HG03565 (cell line): ENCODE results near the gene HNRNPCL1.
"Not testable (repeated sequence)": the region's sequence is repeated elsewhere in the genome, so short reads cannot be mapped to it uniquely, and the experiment has no call there.

Experiments used
- ATAC-seq: cut with Tn5 transposase; IDR thresholded peaks from one replicate; pipeline ENCODE4 v1.9.1; 2021; ENCODE audit warnings: mild to moderate bottlenecking, moderate library complexity; ENCODE audit not compliant: unreplicated experiment

HNRNPCL1 gene

GRCh38 chr1:12848620-12849019 is at the start of gene HNRNPCL1:
Gene HNRNPCL1 (minus strand): TSS chr1:12848720. CDS start chr1:12848289, 431 bp downstream.
- ATAC-seq: not testable (repeated sequence)

DNA sequence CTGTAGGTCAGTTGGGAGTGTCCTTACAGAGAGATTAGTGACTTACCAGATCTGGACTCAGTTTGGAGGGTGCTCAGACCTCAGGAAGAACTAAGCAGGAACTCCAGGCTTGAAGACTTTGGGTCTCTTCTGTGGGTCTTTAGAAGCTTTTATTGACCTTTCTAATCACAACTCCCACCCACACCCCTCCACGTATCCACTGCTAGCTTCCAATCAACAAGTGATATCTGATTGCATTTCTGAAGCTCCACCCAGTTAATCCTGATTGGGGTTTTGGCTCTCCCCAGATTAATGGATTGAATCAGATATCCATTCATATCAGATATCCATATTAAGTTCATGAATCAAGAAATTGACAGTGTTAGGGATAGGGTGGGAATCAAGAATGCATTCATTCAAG is 49.6 kb upstream of the HNRNPCL1 start, which contains the start of gene PRAMEF10:
TSS of gene PRAMEF10 (minus strand) at position 101 of the 400 bp plus-strand sequence. CDS start 2,423 bp downstream, outside the sequence.
- not testable (repeated sequence) for ATAC-seq

DNA sequence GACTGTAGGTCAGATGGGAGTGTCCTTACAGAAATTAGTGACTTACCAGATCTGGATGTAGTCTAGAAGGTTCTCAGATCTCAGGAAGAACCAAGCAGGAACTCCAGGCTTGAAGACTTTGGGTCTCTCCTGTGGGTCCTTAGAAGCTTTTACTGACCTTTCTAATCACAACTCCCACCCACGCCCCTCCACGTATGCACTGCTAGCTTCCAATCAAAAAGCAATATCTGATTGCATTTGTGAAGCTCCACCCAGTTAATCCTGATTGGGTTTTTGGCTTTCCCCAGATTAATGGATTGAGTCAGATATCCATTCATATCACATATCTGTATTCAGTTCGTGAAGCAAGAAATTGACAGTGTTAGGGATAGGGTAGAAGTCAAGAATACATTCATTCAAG is 37.6 kb upstream of the HNRNPCL1 start, which contains the start of gene PRAMEF4:
TSS of gene PRAMEF4 (minus strand) at position 101 of the 400 bp plus-strand sequence. CDS start 2,807 bp downstream, outside the sequence.
- not testable (repeated sequence) for ATAC-seq

DNA sequence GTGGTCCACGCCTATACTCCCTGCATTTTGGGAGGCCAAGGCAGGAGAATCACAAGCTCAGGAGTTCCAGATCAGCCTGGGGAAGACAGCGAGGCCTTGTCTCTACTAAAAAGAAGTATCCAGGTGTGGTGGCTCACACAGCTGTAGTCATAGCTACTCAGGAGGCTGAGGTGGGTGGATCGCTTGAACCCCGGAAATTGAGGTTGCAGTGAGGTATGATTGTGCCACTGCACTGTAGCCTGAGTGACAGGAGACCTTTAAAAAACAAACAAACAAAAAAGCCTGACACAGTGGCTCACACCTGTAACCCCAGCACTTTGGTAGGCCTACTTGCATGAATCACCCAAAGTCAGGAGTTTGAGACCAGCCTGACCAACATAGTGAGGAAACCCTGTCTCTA is 29.9 kb upstream of the HNRNPCL1 start:
- ATAC-seq: not testable (repeated sequence)

DNA sequence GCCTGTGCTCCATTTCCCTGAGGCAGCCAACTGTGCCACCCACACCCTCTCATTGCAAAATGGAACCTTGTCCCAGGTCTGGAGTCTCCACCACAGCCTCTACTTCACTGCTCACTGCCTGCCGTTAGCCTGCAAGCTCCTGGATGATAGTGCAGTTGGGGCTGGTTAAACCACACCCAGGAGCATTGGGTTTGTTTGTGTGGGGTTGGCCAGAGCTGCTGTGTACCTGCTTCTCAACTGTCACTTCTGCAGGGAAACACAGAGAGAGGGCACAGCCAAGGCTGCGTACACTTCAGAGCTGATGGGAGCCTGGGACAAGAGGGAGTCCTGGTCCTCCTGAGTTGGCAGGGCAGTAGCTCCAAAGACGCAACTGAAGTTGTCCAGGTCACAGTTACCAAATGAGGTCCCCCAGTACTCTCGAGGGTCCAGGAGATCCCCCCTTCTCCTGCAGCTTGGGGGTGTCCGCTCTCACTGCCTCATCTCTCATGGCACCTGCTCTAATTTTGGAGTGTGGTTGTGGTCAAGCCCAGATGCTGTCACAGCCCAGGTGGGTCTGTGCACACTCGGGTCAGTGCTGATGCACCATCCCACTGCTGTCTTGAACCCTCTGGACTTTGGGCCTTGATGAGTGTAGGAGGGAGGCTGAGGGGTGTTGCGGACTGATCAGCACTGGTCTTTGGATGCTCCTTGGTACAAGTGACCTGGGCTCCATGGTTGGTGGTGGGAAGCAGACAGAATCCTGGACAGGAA is 14.8 kb upstream of the HNRNPCL1 start:
- not testable (repeated sequence) for ATAC-seq

GRCh38 chr1:12856786-12857185 is 8.3 kb upstream of the HNRNPCL1 start, which contains the start of gene PRAMEF2:
Gene PRAMEF2 (plus strand): TSS chr1:12857086. CDS start chr1:12859010, 1,924 bp downstream.
- ATAC-seq: not testable (repeated sequence)

DNA sequence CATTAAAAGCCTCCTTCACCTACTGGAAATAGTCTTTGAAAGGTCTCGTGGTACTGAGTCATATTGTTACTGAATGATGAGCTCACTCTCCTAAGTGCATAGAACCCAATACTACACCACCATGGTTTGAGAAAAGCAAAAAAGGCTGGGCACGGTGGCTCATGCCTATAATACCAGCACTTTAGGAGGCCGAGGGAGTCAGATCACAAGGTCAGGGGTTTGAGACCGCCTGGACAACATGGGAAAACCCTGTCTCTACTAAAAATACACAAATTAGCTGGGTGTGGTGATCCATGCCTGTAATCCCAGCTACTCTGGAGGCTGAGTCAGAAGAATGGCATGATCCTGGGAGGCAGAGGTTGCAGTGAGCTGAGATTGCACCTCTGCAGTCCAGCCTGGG is 3.3 kb upstream of the HNRNPCL1 start:
- no peak for ATAC-seq

GRCh38 chr1:12833251-12833650 is 15.3 kb downstream of the HNRNPCL1 start:
- not testable (repeated sequence) for ATAC-seq

DNA sequence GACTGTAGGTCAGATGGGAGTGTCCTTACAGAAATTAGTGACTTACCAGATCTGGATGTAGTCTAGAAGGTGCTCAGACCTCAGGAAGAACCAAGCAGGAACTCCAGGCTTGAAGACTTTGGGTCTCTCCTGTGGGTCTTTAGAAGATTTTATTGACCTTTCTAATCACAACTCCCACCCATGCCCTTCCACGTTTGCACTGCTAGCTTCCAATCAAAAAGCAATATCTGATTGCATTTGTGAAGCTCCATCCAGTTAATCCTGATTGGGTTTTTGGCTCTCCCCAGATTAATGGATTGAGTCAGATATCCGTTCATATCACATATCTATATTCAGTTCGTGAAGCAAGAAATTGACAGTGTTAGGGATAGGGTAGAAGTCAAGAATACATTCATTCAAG is 17.2 kb downstream of the HNRNPCL1 start, which contains the start of gene PRAMEF11:
TSS of gene PRAMEF11 (minus strand) at position 101 of the 400 bp plus-strand sequence. CDS start 2,621 bp downstream, outside the sequence.
- ATAC-seq: not testable (repeated sequence)

DNA sequence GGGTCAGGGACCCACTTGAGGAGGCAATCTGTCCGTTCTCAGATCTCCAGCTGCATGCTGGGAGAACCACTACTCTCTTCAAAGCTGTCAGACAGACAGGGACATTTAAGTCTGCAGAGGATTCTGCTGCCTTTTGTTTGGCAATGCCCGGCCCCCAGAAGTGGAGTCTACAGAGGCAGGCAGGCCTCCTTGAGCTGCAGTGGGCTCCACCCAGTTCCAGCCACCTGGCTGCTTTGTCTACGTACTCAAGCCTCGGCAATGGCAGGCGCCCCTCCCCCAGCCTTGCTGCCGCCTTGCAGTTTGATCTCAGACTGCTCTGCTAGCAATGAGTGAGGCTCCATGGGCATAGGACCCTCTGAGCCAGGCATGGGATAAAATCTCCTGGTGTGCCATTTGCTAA is 29.5 kb downstream of the HNRNPCL1 start:
- ATAC-seq: not testable (repeated sequence)

- no peak for ATAC-seq
These were observed 37.1 kb downstream of the HNRNPCL1 start for GRCh38 chr1:12811409-12811784.

DNA sequence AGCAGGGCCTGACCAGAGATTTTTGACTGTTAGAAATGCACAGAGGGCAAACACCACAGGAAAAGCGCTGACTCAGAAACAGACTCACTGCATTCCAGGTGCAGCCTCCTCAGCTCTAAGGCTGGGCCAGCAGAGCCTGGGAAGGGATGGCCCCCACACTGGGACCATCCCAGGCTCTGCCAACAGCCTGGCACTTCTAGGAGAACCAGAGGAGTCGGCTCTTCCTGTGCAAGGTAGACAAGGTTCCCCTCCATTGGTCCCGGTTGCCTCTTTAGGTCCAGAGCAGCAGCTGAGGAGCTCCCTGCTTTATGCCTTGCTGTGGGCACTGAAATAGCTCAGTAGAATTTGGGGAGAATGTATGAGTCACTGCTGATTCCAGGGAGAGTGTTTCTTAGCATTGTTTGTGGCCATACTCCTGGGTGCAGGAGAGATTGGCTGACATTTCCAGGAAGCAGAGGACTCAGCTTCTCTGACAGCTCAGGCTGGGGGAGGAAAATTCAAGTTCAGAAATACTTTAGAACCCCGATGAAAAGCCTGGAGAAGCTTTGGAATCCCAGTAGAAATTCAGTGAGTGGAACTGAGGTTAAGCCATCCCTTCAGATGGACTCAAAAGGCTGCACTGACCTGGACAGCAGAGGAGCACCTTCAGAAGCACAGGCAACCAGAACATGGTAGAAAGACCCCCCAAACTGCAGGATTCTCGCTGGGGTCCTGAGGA is 37.7 kb downstream of the HNRNPCL1 start:
- ATAC-seq: no peak

- no peak for ATAC-seq
These were observed 38.6 kb downstream of the HNRNPCL1 start for GRCh38 chr1:12809933-12810332.

DNA sequence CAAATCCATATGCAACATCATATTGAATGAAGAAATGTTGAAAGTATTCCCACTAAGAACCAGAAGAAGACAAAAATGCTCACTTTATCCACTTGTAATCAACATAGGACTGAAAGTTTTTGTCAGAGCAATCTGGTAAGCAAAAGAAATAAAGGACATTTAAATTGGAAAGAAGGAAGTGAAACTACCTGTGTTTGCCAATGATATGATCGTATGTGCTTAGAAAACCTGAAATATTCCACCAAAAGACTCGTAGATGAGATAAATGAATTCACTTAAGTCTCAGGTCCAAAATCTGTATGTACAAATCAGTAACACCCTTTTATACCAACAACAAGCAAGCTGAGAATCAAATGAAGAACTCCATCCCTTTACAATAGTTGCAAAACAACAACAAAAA is 48.8 kb downstream of the HNRNPCL1 start:
- no peak for ATAC-seq

- ATAC-seq: no peak
These were observed 49.6 kb downstream of the HNRNPCL1 start for GRCh38 chr1:12798911-12799310.
